Left forelimb (tissue), 1 donor: ENCODE measurements around the gene CDH15.
"Not testable (repeated sequence)": the region's sequence is repeated elsewhere in the genome, so short reads cannot be mapped to it uniquely, and the experiment has no call there.

Source experiments
- DNase-seq: peaks from one replicate; pipeline ENCODE4 v3.0.0-alpha.2; 2018; ENCODE audit warnings: low spot score

CDH15 gene

GRCh38 chr16:89233678-89234490 is 62.3 kb downstream of the CDH15 start:
- DNase-seq: no peak

GRCh38 chr16:89237733-89238132 is 66.2 kb downstream of the CDH15 start:
- DNase-seq: no peak

- DNase-seq: peak; percentile 83
Measured at GRCh38 chr16:89241187-89242007, 69.8 kb downstream of the CDH15 start.

- no peak for DNase-seq
Measured at GRCh38 chr16:89242795-89243200, 71.2 kb downstream of the CDH15 start.

- no peak for DNase-seq
Measured at GRCh38 chr16:89243664-89244063, 72.1 kb downstream of the CDH15 start.

GRCh38 chr16:89244264-89244663 is 72.7 kb downstream of the CDH15 start:
- DNase-seq: not testable (repeated sequence)

- no peak for DNase-seq
Measured at GRCh38 chr16:89244754-89245153, 73.2 kb downstream of the CDH15 start.
